ENCODE measurements around the gene NCOR1.
"Not testable (repeated sequence)": the region's sequence is repeated elsewhere in the genome, so short reads cannot be mapped to it uniquely, and the experiment has no call there.

Gene NCOR1

DNA sequence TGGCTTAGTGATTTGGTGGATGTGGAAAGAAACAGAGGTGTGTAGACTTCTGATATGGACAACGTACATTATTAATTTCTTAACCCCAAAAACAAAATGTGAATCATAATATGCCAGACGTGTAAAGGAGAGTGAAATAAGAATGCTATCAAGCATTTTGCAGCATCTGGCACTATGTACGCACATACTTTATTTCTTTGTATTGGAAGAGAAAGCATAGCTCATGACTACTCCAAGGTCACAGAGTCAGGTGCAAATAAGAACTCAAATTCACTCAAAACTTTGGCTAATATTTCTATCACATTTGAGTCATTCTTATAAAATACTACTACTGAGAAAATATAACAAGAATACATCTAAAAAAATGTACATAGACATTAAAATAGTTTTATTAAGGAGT lies 140.9 kb downstream of the NCOR1 start:
- no peaks in the 10 kb centered on the region for H3K9me3 Mint-ChIP-seq
- H3K27me3 Mint-ChIP-seq = no peaks in the 10 kb centered on the region
- no peak overlapping the region for H3K4me3 Mint-ChIP-seq
- peaks cover 41 to 69% of the 10 kb centered on the region in 2 donors for H3K36me3 Mint-ChIP-seq
- ATAC-seq (replicated peaks) (no peak), DNase-seq (no peak)
- no peak overlapping the region for H3K27ac Mint-ChIP-seq
- no peaks in the 10 kb centered on the region for H3K4me1 Mint-ChIP-seq

DNA sequence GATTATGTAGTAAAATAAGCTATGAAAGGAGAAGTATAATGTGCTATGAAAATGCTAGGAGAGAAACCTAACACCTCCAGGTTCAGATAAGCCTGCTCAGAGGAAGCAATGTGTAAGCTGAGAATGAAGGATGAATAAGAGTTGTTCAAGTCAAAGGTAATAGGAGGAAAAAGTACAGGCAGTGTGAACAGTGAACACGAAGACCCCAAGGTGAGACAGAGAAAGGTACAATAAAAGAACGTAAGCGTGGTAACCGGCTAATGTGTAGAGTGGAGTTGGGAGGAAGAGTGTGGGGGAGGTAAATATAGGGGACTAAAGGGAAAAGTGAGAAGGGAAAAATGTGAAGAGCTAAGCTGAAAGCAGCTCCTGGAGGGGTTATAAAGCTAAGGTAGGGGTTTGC lies 141.5 kb downstream of the NCOR1 start:
- no peaks in the 10 kb centered on the region for H3K9me3 Mint-ChIP-seq
- peaks cover 39 to 68% of the 10 kb centered on the region in 2 donors for H3K36me3 Mint-ChIP-seq

GRCh38 chr17:16072031-16072430 lies 143.3 kb downstream of the NCOR1 start:
- Mint-ChIP-seq H3K4me1 (no peaks in the 10 kb centered on the region), H3K27ac (no peak overlapping the region), H3K4me3 (no peak overlapping the region), H3K36me3 (peaks cover 37 to 63% of the 10 kb centered on the region in 2 donors), H3K9me3 (no peaks in the 10 kb centered on the region), H3K27me3 (no peaks in the 10 kb centered on the region)
- DNase-seq (no peak), ATAC-seq (replicated peaks) (no peak)

More for the DNA sequence above, 141.5 kb downstream of the NCOR1 start:
- ATAC-seq (replicated peaks) (no peak), DNase-seq (no peak)
- Mint-ChIP-seq H3K27ac (peak overlapping the region; percentile 33), H3K27me3 (no peaks in the 10 kb centered on the region), H3K4me1 (no peaks in the 10 kb centered on the region), H3K4me3 (no peak overlapping the region)

GRCh38 chr17:16068323-16068722 lies 147.0 kb downstream of the NCOR1 start:
- Mint-ChIP-seq H3K27me3 (no peaks in the 10 kb centered on the region), H3K36me3 (peaks cover 35 to 67% of the 10 kb centered on the region in 2 donors), H3K4me3 (no peak overlapping the region), H3K27ac (peak overlapping the region; percentile 10), H3K9me3 (no peaks in the 10 kb centered on the region), H3K4me1 (no peaks in the 10 kb centered on the region)
- no peak for DNase-seq
- ATAC-seq (replicated peaks) = no peak

DNA sequence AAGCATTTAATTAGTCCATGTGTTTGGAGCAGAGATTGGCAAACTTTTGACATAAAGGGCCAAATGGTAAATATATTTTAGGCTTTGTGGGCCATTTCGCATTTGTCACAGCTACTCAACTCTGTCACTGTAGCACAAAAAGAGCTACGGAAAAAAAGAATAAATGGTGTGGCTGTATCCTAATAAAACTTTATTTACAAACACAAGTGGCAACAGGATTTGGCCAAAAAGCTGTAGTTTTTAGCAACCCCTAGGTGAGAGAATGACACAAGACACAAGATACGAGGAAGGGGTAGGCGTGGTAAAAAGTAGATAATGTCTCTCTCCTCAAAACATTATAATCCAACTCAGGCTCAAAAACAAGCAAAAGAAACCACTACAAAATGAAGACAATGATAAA lies 149.2 kb downstream of the NCOR1 start:
- ATAC-seq (replicated peaks) = no peak
- H3K9me3 Mint-ChIP-seq = no peaks in the 10 kb centered on the region
- no peak overlapping the region for H3K4me3 Mint-ChIP-seq
- peaks cover 0 to 1% of the 10 kb centered on the region in 2 donors for H3K4me1 Mint-ChIP-seq
- no peaks in the 10 kb centered on the region for H3K27me3 Mint-ChIP-seq
- H3K36me3 Mint-ChIP-seq = peaks cover 40 to 73% of the 10 kb centered on the region in 2 donors
- no peak overlapping the region for H3K27ac Mint-ChIP-seq
- DNase-seq = no peak

DNA sequence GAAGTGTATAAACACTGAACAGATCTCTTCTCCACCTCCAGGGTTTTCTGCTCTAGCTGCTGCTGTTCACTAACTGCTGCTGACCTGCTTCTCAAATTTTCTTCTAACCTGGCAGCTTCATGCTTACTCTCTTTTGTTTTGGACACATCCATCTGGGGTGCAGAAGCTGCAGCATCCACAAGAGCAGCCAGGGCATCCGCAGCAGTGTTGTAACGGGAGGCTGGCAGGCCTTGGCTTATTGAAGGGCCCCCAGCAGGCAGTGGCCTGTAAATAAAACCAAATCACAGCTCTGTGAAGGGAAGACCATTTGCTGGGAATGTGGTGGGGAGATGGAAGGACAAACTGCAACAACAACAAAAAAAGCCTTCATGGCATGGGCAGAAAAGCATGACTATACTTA lies 153.7 kb downstream of the NCOR1 start:
- Mint-ChIP-seq H3K4me3 (no peak overlapping the region), H3K27me3 (no peaks in the 10 kb centered on the region), H3K4me1 (peaks cover 0 to 1% of the 10 kb centered on the region in 2 donors), H3K27ac (peak overlapping the region; percentile 70), H3K9me3 (no peaks in the 10 kb centered on the region), H3K36me3 (peaks cover 24 to 63% of the 10 kb centered on the region in 2 donors)
- ATAC-seq (replicated peaks) (no peak), DNase-seq (no peak)

- H3K4me1 Mint-ChIP-seq; H3K27ac Mint-ChIP-seq; H3K9me3 Mint-ChIP-seq; DNase-seq; H3K27me3 Mint-ChIP-seq; H3K4me3 Mint-ChIP-seq; ATAC-seq (replicated peaks): not testable (repeated sequence)
- peaks cover 43 to 71% of the 10 kb centered on the region in 2 donors for H3K36me3 Mint-ChIP-seq
These were observed 160.2 kb downstream of the NCOR1 start for GRCh38 chr17:16055139-16055538.

- H3K36me3 Mint-ChIP-seq = peaks cover 46 to 63% of the 10 kb centered on the region in 2 donors
- ATAC-seq (replicated peaks) = no peak
- H3K9me3 Mint-ChIP-seq = no peaks in the 10 kb centered on the region
- no peak for DNase-seq
- H3K4me1 Mint-ChIP-seq = no peaks in the 10 kb centered on the region
- H3K27ac Mint-ChIP-seq = no peak overlapping the region
- no peak overlapping the region for H3K4me3 Mint-ChIP-seq
- H3K27me3 Mint-ChIP-seq = no peaks in the 10 kb centered on the region
These were observed 162.8 kb downstream of the NCOR1 start for GRCh38 chr17:16052486-16052885.

- H3K4me1 Mint-ChIP-seq = no peaks in the 10 kb centered on the region
- DNase-seq = no peak
- H3K36me3 Mint-ChIP-seq = peaks cover 49 to 64% of the 10 kb centered on the region in 2 donors
- no peaks in the 10 kb centered on the region for H3K27me3 Mint-ChIP-seq
- H3K9me3 Mint-ChIP-seq = no peaks in the 10 kb centered on the region
- H3K4me3 Mint-ChIP-seq = no peak overlapping the region
- H3K27ac Mint-ChIP-seq = no peak overlapping the region
- ATAC-seq (replicated peaks) = no peak
These were observed 164.5 kb downstream of the NCOR1 start for GRCh38 chr17:16050844-16051243.

DNA sequence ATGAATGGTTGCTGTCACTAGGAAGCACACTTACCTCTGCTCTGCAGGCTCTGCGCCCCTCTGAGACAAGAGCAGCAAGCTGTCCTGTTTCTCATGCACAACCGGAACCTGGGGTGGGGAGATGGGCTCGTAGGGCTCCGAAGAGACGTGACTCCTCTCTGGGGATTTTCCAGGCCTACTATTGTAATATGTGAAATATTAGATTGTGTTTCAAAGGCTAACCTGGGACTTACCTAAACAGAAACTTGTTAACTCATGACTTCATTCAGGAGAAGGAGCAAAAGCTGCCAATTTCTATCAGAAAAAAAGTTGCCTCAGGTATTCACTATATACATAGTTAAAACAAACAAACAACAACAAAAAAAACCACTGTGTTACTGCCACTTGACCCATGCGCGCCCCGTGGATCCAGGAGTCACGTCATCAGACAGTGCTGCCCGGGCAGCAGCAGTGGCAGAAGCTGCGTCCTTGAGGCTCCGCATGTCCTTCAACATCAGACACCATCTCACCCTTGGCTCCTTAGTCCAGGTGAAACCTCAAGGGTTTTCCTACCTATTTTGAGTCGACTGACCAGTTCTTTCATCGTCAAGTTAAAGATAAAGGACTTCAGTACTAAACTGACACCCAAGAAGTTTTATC lies 166.4 kb downstream of the NCOR1 start:
- Mint-ChIP-seq H3K27me3 (no peaks in the 10 kb centered on the region), H3K36me3 (peaks cover 41 to 54% of the 10 kb centered on the region in 2 donors), H3K9me3 (no peaks in the 10 kb centered on the region), H3K27ac (peak overlapping the region; percentile 42), H3K4me1 (no peaks in the 10 kb centered on the region), H3K4me3 (no peak overlapping the region)
- DNase-seq (no peak), ATAC-seq (replicated peaks) (no peak)

GRCh38 chr17:16046966-16047365 lies 168.4 kb downstream of the NCOR1 start:
- DNase-seq (no peak), ATAC-seq (replicated peaks) (no peak)
- H3K4me1 Mint-ChIP-seq = peaks cover 0 to 3% of the 10 kb centered on the region in 2 donors
- H3K9me3 Mint-ChIP-seq = no peaks in the 10 kb centered on the region
- H3K27me3 Mint-ChIP-seq = no peaks in the 10 kb centered on the region
- peaks cover 34 to 44% of the 10 kb centered on the region in 2 donors for H3K36me3 Mint-ChIP-seq
- peak overlapping the region; percentile 17 for H3K27ac Mint-ChIP-seq
- H3K4me3 Mint-ChIP-seq = no peak overlapping the region

GRCh38 chr17:16044487-16044886 lies 170.8 kb downstream of the NCOR1 start:
- no peaks in the 10 kb centered on the region for H3K9me3 Mint-ChIP-seq
- no peak overlapping the region for H3K27ac Mint-ChIP-seq
- H3K27me3 Mint-ChIP-seq = no peaks in the 10 kb centered on the region
- no peak for DNase-seq
- no peak overlapping the region for H3K4me3 Mint-ChIP-seq
- H3K36me3 Mint-ChIP-seq = peaks cover 39 to 53% of the 10 kb centered on the region in 2 donors
- no peak for ATAC-seq (replicated peaks)
- H3K4me1 Mint-ChIP-seq = peaks cover 0 to 3% of the 10 kb centered on the region in 2 donors

- no peaks in the 10 kb centered on the region for H3K27me3 Mint-ChIP-seq
- H3K4me1 Mint-ChIP-seq = peaks cover 6 to 11% of the 10 kb centered on the region in 2 donors
- H3K36me3 Mint-ChIP-seq = peaks cover 45 to 62% of the 10 kb centered on the region in 2 donors
- H3K4me3 Mint-ChIP-seq = no peak overlapping the region
- ATAC-seq (replicated peaks) = no peak
- H3K9me3 Mint-ChIP-seq = no peaks in the 10 kb centered on the region
- no peak for DNase-seq
- H3K27ac Mint-ChIP-seq = no peak overlapping the region
These were observed 174.6 kb downstream of the NCOR1 start for GRCh38 chr17:16040710-16041251.

DNA sequence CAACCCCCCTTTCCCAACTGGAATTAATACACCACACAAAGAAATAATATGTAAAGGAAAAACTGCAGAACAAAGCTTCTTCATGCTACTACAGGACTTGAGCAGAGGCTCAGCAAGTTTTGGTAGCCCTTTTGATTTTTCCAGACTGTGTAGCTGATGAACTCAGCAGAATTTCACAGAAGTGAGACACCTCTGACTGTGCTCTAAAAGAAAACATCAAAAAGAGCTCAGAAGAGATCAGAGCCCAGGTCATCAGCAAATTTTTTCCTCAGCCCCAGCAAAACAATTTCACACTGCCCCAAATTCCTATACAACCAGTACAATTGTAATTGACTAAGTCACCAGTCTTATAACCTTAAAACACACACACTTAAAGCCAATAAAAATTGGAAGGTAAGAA lies 177.7 kb downstream of the NCOR1 start:
- peaks cover 11 to 15% of the 10 kb centered on the region in 2 donors for H3K4me1 Mint-ChIP-seq
- no peaks in the 10 kb centered on the region for H3K9me3 Mint-ChIP-seq
- no peak for DNase-seq
- no peaks in the 10 kb centered on the region for H3K27me3 Mint-ChIP-seq
- no peak overlapping the region for H3K4me3 Mint-ChIP-seq
- H3K27ac Mint-ChIP-seq = peak overlapping the region; percentile 16
- no peak for ATAC-seq (replicated peaks)
- H3K36me3 Mint-ChIP-seq = peaks cover 55 to 67% of the 10 kb centered on the region in 2 donors

- no peaks in the 10 kb centered on the region for H3K27me3 Mint-ChIP-seq
- no peak for DNase-seq
- no peak overlapping the region for H3K4me3 Mint-ChIP-seq
- no peak overlapping the region for H3K27ac Mint-ChIP-seq
- peaks cover 57 to 72% of the 10 kb centered on the region in 2 donors for H3K36me3 Mint-ChIP-seq
- ATAC-seq (replicated peaks) = no peak
- H3K4me1 Mint-ChIP-seq = peaks cover 11 to 15% of the 10 kb centered on the region in 2 donors
- no peaks in the 10 kb centered on the region for H3K9me3 Mint-ChIP-seq
These were observed 179.1 kb downstream of the NCOR1 start for GRCh38 chr17:16036261-16036660.
